Stimulated activated CD8-positive, alpha-beta memory T cell treated with anti-CD3 and anti-CD28 coated beads, Interleukin-15, amount 100 ng/mL, for 48 hours (primary cell): ENCODE results near the gene GRID2.

ENCODE experiments used
- DNase-seq, 2 donors: peaks; one replicate each; pipeline ENCODE4 v3.0.0-alpha.2; 2020; ENCODE audit warnings: low read depth in 2 of 2

GRID2 gene

GRCh38 chr4:92962831-92963230, 659.1 kb downstream of the GRID2 start:
- DNase-seq: no peak

- no peak for DNase-seq
Measured at GRCh38 chr4:92968556-92968955, 664.8 kb downstream of the GRID2 start.

- no peak for DNase-seq
Measured at GRCh38 chr4:92968996-92969395, 665.2 kb downstream of the GRID2 start.

GRCh38 chr4:92969650-92970379, 666.0 kb downstream of the GRID2 start:
- no peak for DNase-seq

- DNase-seq: no peak
Measured at GRCh38 chr4:92970996-92971395, 667.2 kb downstream of the GRID2 start.

GRCh38 chr4:92988301-92988700, 684.5 kb downstream of the GRID2 start:
- DNase-seq: no peak

- no peak for DNase-seq
Measured at GRCh38 chr4:92992758-92993157, 689.0 kb downstream of the GRID2 start.

GRCh38 chr4:92994727-92995126, 691.0 kb downstream of the GRID2 start:
- no peak for DNase-seq

GRCh38 chr4:92996533-92996932, 692.8 kb downstream of the GRID2 start:
- DNase-seq: no peak

- DNase-seq: no peak
Measured at GRCh38 chr4:93000910-93001309, 697.1 kb downstream of the GRID2 start.

GRCh38 chr4:93002240-93002639, 698.5 kb downstream of the GRID2 start:
- no peak for DNase-seq

- no peak for DNase-seq
Measured at GRCh38 chr4:93016350-93016749, 712.6 kb downstream of the GRID2 start.

- no peak for DNase-seq
Measured at GRCh38 chr4:93018243-93018642, 714.5 kb downstream of the GRID2 start.

- no peak for DNase-seq
Measured at GRCh38 chr4:93018806-93019205, 715.0 kb downstream of the GRID2 start.

- no peak for DNase-seq
Measured at GRCh38 chr4:93029769-93030168, 726.0 kb downstream of the GRID2 start.

- DNase-seq: no peak
Measured at GRCh38 chr4:93030670-93031069, 726.9 kb downstream of the GRID2 start.

- no peak for DNase-seq
Measured at GRCh38 chr4:93031431-93032098, 727.8 kb downstream of the GRID2 start.

- no peak for DNase-seq
Measured at GRCh38 chr4:93042746-93043145, 739.0 kb downstream of the GRID2 start.

- no peak for DNase-seq
Measured at GRCh38 chr4:93053140-93053539, 749.4 kb downstream of the GRID2 start.

- no peak for DNase-seq
Measured at GRCh38 chr4:93061826-93062225, 758.1 kb downstream of the GRID2 start.

- DNase-seq: no peak
Measured at GRCh38 chr4:93063325-93063724, 759.6 kb downstream of the GRID2 start.

- DNase-seq: no peak
Measured at GRCh38 chr4:93065790-93066189, 762.0 kb downstream of the GRID2 start.

- DNase-seq: no peak
Measured at GRCh38 chr4:93066749-93067148, 763.0 kb downstream of the GRID2 start.

- no peak for DNase-seq
Measured at GRCh38 chr4:93072292-93072691, 768.5 kb downstream of the GRID2 start.
